ENCODE data around the gene GART.

GART gene

GRCh38 chr21:33539616-33540015 is 2.3 kb downstream of the GART start:
- no peak overlapping the region for H3K4me3 ChIP-seq (ENCODE audit: low read depth, low read length)
- TF ChIP-seq CTCF (conservative IDR thresholded peaks at IDR 0.05; ENCODE audit: low read depth, low read length) = no peak
- DNase-seq (ENCODE audit: low read depth) = peak; percentile 42

- no peak overlapping the region for H3K4me3 ChIP-seq (ENCODE audit: low read depth, low read length)
- no peak for DNase-seq (ENCODE audit: low read depth)
- TF ChIP-seq CTCF (conservative IDR thresholded peaks at IDR 0.05; ENCODE audit: low read depth, low read length) = no peak
Observed at GRCh38 chr21:33537212-33537611, 4.7 kb downstream of the GART start.

- no peak for DNase-seq (ENCODE audit: low read depth)
- no peak for TF ChIP-seq CTCF (conservative IDR thresholded peaks at IDR 0.05; ENCODE audit: low read depth, low read length)
- H3K4me3 ChIP-seq (ENCODE audit: low read depth, low read length) = no peak overlapping the region
Observed at GRCh38 chr21:33531007-33531406, 10.9 kb downstream of the GART start.

GRCh38 chr21:33522953-33523349 is 19.0 kb downstream of the GART start:
- H3K4me3 ChIP-seq (ENCODE audit: low read depth, low read length) = no peak overlapping the region
- TF ChIP-seq CTCF (conservative IDR thresholded peaks at IDR 0.05; ENCODE audit: low read depth, low read length) = no peak
- DNase-seq (ENCODE audit: low read depth) = no peak

- no peak for DNase-seq (ENCODE audit: low read depth)
- no peak overlapping the region for H3K4me3 ChIP-seq (ENCODE audit: low read depth, low read length)
- TF ChIP-seq CTCF (conservative IDR thresholded peaks at IDR 0.05; ENCODE audit: low read depth, low read length) = no peak
Observed at GRCh38 chr21:33522297-33522952, 19.5 kb downstream of the GART start.

GRCh38 chr21:33518899-33519298 is 23.0 kb downstream of the GART start:
- TF ChIP-seq CTCF (conservative IDR thresholded peaks at IDR 0.05; ENCODE audit: low read depth, low read length) = no peak
- no peak for DNase-seq (ENCODE audit: low read depth)

GRCh38 chr21:33514229-33514628 is 27.7 kb downstream of the GART start:
- peak; percentile 58 for DNase-seq (ENCODE audit: low read depth)
- H3K4me3 ChIP-seq (ENCODE audit: low read depth, low read length) = no peak overlapping the region
- no peak for TF ChIP-seq CTCF (conservative IDR thresholded peaks at IDR 0.05; ENCODE audit: low read depth, low read length)

More at GRCh38 chr21:33518899-33519298, 23.0 kb downstream of the GART start:
- no peak overlapping the region for H3K4me3 ChIP-seq (ENCODE audit: low read depth, low read length)

Measured in choroid plexus epithelial cell (primary cell).